Measurements from ENCODE around the gene PDE4B.

DNA sequence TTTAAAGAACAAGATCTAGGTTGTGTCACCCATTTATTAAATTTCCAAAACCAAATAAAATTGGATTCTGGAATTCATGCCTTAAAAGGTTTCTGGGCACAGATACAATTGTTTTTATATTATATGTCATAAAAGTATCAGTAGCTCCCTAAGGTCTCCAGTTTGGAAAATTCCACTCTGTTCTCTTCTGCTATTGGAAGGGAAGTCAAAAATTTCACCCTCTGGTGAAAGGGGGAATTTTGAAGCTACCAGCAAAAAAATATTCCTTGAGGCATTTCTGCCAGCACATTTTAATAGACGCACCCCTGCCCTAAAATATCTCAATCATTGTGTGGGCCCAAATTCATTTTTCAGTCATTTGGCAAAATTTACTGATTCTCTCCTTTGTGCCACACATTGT is 455.6 kb downstream of the PDE4B start:
- TF ChIP-seq POLR2A (IDR thresholded peaks at IDR 0.05), result no peak
- TF ChIP-seq, protein P1, sequence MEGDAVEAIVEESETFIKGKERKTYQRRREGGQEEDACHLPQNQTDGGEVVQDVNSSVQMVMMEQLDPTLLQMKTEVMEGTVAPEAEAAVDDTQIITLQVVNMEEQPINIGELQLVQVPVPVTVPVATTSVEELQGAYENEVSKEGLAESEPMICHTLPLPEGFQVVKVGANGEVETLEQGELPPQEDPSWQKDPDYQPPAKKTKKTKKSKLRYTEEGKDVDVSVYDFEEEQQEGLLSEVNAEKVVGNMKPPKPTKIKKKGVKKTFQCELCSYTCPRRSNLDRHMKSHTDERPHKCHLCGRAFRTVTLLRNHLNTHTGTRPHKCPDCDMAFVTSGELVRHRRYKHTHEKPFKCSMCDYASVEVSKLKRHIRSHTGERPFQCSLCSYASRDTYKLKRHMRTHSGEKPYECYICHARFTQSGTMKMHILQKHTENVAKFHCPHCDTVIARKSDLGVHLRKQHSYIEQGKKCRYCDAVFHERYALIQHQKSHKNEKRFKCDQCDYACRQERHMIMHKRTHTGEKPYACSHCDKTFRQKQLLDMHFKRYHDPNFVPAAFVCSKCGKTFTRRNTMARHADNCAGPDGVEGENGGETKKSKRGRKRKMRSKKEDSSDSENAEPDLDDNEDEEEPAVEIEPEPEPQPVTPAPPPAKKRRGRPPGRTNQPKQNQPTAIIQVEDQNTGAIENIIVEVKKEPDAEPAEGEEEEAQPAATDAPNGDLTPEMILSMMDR (IDR thresholded peaks at IDR 0.05), result no peak

Data from body of pancreas (tissue), 4 donors.